GM19438 (cell line): ENCODE results near the gene NELFCD.
"Not testable (repeated sequence)": the region's sequence is repeated elsewhere in the genome, so short reads cannot be mapped to it uniquely, and the experiment has no call there.

Source experiments
- ATAC-seq: cut with Tn5 transposase; IDR thresholded peaks from one replicate; pipeline ENCODE4 v1.9.1; 2021; ENCODE audit warnings: low read depth; ENCODE audit not compliant: unreplicated experiment

Gene NELFCD, protein sequence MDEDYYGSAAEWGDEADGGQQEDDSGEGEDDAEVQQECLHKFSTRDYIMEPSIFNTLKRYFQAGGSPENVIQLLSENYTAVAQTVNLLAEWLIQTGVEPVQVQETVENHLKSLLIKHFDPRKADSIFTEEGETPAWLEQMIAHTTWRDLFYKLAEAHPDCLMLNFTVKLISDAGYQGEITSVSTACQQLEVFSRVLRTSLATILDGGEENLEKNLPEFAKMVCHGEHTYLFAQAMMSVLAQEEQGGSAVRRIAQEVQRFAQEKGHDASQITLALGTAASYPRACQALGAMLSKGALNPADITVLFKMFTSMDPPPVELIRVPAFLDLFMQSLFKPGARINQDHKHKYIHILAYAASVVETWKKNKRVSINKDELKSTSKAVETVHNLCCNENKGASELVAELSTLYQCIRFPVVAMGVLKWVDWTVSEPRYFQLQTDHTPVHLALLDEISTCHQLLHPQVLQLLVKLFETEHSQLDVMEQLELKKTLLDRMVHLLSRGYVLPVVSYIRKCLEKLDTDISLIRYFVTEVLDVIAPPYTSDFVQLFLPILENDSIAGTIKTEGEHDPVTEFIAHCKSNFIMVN

DNA sequence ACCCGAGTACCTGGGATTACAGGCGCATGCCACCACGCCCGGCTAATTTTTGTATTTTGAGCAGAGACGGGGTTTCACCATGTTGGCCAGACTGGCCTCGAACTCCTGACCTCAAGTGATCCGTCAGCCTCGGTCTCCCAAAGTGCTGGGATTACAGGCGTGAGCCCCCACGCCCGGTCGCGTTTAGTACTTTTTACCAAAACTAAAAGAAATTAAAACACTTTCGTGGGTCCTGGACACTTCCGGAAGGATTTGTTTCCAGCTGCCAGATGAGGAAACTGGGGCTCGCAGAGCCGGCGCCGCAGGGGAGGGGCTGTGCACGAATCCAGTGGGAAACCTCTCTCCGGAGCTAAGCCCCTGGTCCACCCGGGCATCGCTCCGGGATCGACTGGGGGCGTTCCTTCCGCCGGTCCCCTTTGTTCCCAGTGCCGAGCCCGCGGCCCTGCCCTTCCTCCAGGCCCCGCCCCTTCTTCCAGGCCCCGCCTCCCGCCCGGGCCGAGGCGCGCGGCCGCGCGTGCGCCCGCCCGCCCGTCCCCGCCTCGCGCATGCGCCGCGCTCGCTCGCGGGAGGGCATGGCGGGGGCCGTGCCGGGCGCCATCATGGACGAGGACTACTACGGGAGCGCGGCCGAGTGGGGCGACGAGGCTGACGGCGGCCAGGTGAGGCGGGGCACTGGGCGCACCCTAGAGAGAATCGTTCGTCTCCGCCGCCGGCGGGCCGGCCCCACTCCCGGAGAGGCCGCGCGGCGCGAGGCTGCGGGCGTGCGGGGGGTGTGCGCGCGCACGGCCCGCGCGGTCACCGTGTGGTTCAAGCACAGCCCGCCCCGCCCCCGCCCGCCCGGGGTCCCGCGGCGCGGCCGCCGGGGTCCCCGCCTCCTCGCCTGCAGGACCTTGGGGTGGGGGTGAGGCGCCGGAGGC is at the start of gene NELFCD:
Gene NELFCD (plus strand): TSS at position 546 of the 917 bp plus-strand sequence. CDS start 54 bp downstream, at position 600.
- peak; percentile 71 for ATAC-seq

DNA sequence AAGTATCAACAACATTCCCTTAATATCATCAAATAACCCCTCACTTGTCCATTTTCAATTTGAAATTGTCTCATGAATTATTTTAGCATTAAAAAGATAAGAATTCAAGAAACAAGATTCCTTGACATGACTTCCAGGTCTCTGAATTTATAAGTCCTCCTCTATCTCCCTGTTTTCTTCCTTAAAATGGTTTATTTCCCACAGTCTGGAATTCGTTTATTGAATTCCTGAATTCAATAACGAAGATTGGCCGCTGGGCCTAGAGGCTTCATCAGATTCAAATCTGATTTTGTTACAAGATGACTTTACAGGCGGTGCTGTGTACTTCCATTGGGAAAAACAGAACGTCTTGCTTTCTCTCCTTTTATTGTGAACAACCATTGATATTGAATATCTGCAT is 48.9 kb upstream of the NELFCD start:
- ATAC-seq: no peak

DNA sequence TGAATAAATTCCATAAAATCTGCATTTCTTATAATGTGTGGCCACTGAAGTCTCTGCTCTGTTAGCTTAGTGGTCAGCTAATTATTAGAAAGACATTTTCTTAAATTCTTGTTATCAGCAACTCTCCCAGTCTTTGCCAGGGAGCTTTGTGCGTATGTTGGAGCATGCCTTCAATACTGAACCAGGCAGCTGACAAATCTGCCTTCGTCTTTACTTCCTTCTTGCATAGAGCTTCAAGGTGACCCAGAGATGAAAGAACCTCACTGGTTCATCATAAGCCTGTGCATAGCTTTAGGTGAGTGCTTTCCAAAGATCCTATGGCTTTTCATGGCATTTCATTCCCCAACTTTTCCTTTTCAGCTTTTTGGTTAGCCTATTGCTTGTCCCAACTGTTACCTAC is 43.0 kb upstream of the NELFCD start:
- no peak for ATAC-seq

DNA sequence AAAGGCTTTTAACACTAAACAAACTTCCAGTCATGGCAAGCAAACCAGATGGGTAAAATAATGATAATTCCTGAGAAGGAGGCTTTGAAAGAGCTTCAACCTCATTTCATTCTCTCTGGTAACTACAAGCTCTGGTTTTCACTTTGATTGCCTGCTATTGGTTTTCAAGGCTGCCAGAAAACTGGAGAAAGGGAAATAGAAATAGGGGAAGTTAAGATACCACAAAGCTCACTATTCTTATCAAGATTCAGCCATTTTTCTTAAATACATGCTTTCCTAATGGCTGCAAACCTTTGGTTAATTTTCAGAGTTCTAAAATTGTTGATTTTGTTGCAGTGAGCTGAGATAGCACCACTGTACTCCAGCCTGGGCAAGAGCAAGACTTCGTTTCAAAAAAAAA is 42.5 kb upstream of the NELFCD start:
- no peak for ATAC-seq

DNA sequence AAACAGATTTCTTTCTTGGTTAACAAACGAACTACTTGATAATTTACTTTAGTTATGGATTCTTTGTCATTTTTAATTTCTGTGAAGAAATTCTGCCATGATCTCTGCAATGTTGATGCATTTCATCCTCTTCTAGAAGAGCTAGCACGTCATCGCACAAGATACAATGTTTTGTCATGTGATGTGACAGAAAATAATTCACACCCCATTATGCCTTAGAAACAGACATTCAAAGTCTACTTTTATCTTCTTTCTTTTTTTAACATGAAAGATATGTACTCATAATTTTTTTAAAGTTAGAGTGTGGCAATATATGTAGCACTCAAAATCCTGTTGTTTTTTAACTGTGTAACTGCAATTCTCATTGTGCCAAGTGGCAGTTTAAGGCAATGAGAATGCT is 39.6 kb upstream of the NELFCD start:
- ATAC-seq: no peak

DNA sequence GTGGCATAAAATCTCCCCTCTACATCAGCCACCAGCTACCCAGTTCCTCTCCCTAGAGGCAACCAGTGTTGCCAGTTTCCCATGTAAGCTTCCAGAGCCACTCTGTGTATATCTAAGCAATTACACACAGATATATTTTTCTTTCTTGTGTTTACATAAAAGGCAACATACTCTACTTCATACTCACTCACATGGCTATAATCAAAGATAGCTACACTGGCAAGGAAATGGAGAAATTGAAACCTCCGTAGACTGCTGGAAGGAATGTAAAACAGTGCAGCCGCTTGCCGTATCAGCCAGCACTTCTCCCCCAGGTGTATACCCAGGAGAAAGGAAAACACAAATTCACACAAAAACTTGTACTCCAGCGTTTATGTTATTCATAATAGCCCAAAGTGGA is 38.5 kb upstream of the NELFCD start:
- no peak for ATAC-seq

DNA sequence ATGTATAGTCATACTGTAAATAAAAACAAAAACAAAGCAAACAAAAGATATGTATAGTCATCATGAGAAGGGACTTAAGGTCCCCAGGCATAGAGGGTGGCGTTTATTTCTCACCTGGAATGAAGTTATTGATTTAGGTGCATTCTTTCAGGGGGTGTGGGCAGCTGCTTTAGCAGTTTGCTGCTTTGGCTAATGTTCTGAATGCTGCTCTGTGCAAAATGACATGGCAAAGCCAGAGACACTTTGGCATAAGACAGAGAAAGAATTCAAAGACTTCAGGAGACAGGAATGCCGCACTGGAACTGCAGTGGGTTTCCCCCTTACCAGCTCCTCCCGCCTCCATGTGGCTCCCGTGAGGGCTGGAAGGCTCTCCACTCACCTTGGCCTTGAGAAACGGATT is 36.4 kb upstream of the NELFCD start:
- ATAC-seq: no peak

DNA sequence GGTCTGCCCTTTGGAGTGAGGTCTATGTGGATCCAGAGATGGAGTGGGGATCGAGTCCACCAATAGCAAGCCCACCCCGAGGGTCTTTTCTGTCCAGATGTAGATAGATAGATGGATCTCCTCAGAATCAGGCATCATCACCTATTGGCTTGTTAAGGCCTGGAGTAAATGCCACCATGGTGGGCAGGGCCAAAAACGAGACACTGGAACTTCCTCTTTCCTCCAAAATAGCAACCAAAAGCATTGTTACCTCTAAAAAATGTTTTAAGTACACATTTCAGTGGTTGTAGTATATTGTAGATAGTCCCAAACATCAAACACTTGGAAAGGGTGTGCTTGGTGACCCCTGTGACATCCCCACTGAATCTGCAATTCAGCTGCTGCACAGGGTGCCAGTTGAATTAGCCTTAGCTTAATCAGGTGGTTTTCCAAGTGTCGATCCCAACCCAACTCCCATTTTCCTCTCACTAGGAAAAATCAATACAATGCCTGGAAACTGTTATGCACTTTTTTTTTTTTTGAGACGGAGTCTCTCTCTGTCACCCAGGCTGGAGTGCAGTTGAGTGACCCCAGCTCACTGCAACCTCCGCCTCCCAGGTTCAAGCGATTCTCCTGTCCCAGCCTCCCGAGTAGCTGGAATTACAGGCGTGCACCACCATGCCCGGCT is 35.0 kb upstream of the NELFCD start:
- ATAC-seq: no peak

DNA sequence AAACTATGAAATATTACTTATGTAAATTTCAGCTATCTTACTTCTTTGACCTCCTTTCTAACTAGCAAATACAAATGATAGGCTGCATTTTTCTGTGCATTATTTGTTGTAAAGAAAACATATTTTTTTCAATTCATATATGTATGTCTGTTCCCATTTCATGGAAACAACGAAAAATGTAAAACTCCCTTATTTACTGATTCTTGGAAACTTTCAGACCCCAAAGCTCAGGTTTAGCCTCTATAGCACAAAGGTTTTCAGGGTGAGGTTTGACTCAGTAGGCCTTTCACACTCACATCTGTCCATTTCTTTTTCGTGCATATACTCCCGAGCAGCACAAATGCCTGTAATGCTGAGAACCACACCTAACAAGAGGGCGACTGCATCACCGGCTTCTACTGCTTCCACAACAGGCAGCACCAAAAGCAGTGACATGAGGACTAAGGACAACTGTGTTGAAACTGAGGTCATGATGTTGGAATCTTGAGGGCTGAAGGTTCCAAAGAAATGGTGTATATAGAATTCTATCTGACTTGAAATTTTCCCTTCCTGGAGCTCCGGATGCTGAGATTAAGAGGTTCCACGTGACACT is 33.2 kb upstream of the NELFCD start:
- not testable (repeated sequence) for ATAC-seq

DNA sequence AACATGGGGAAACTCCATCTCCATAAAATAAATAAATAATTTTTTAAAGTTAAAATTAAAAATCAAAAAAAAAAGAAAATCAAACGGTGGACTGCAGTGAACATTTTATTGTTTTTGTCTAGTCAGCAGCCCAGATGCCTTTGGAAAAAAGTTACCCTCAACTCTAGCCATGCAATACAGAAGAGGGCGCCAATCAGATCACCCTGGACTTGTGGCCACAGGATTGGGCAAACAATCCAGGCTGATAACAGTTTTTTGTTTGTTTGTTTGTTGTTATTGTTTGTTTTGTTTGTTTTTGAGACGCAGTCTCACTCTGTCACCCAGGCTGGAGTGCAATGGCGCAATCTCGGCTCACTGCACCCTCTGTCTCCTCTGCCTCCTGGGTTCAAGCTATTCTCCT is 30.5 kb upstream of the NELFCD start:
- no peak for ATAC-seq

DNA sequence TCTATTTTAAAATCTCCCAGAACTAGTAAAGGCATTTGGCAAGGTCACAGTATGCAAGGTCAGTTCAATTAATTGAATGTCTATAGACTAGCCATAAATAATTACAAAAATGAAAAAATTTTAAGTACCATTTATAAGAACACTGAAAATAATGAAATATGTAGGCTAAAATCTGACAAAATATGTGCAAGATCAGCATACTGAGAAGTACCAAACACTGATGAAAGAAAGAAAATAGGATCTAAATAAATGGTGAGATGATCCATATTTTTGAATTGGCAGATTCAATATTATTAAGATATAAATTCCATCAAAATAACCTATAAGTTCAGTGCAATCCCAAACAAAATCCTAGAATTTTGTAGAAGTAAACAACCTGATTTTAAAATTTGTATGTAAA is 28.0 kb upstream of the NELFCD start:
- no peak for ATAC-seq

DNA sequence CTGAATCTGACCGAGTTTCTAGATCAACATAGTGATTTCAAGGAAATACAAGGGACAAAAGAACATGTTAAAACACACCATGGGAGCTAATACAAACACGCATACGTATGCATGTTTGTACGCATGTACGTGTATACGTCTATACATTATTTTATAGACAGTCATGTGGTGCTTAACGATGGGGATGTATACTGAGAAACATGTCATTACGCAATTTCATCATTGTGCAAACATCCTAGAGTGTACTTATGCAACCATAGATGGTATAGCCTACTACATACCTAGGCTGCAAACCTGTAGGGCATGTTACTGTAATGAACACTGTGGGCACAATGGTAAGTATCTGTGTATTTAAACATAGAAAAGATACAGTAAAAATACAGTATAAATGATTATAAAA is 25.0 kb upstream of the NELFCD start:
- ATAC-seq: no peak

DNA sequence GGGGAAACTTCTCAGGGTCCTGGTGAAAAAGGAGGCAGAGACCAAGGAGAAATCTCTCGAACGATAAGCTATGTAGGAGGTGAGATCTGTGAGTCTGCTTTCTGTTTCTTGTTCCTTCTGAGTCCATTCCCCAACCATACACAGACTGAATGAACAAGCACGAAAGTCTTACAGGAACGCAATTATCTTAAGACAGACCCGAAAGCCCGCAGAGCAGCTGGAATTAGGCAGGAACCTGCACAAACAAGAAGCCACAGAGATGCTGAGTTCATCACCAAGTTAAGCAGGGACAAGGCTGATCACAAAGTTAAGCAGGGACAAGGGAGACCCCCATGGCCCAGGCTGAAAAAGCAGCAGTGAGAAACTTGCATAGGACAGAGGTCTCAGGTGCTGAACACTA is 21.4 kb upstream of the NELFCD start:
- no peak for ATAC-seq

DNA sequence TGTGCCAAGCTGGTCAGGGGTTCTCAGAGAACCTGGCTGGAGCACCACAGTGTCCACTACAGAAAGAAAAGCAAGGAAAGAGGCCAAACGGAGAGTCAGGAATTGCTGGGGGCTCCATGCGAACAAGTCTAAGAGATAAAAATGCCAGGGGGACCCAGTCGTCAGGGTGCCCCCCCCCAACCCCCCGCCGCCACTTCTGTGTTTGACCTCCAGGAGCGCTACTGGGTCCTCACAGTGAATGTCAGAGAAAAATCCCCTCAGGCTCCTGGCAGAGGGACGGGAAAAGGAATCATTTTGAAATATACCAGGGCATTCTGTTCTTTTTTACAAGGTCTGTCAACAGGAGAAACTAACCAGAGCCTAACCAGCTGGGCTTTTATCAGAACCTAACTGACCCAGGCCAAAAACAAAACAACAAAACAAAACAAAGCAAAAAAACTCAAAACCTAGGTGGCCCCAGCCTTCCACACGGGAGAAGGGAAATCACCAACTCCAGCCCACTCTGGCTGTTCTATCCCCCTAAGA is 17.9 kb upstream of the NELFCD start:
- no peak for ATAC-seq

DNA sequence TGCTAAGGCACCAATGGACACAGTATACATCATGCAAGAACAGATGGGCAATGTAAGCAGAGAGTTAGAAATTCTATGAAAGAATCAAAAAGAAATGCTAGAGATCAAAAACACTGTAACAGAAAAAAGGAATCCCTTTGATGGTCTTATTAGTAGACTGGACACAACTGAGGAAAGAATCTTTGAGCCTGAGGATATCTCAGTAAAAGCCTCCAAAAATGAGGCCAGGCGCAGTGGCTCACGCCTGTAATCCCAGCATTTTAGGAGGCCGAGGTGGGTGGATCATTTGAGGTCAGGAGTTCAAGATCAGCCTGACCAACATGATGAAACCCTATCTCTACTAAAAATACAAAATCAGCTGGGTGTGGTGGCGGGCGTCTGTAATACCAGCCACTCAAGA is 17.1 kb upstream of the NELFCD start:
- ATAC-seq: not testable (repeated sequence)

DNA sequence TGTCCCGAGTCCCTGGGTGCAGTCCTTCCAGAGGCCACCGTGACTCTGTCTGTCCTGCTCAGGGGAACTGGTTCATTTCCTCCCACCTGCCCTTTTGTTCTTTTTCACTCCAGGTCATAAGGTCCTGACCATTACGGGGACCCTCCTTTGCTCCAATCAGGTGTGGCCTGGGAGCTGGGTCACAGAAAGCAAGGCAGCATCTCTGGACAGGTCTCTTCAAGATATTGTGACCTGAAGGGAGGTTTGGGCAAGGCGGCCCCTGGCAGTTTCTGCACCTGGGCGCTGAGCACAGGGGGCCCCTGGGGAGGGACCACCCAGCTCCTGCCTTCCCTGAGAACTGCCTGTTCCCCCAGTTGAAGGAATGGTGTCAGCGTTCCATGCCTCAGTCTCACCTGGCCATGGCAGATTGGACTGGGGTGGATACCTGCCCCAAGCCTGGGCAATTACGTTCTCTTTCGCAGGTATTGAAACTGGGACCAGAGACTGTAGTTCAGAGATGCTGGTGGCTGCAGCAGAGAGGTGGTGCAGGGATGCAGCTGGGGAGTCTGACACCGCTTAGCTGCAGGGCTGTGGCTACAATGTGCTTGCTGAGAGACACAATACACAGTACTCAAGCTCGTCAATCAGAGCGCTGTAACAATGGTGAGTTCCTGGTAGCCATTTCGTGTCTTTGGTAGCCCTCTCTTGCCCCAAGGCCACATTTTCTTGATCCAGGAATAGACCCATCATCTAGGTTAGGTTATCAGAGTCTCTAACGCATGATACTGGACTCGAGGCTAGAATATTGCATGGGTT is 15.6 kb upstream of the NELFCD start:
- ATAC-seq: no peak

DNA sequence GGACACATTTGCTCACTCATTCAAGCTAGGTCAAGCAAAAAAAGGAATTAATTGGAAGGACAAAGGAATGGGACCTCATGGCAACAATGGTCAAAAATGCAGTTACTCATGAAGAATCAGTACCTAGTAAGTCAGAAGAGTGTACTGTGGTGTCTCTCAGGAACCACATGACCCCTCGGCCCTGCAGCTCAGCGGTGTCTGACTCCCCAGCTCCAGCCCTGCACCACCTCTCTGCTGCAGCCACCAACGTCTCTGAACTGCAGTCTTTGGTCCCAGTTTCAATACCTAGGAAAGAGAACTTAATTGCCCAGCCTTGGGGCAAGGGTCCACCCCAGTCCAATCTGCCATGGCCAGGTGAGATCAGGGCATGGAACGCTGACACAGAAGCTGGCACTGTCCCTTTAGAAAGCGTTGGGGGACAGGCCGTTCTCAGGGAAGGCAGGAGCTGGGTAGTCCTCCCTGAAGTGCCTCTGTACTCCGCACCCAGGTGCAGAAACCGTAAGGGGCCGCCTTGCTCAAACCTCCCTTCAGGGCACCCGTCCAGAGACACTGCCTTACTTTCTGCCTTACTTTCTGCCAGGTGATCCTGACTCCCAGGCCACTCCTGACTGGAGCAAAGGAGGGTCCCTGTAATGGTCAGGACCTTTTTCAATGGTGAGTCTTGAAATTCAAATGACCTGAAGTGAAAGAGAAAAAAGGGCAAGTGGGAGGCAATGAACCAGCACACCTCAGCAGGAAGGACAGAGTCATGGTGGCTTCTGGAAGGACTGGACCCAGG is 13.2 kb upstream of the NELFCD start:
- ATAC-seq: no peak

DNA sequence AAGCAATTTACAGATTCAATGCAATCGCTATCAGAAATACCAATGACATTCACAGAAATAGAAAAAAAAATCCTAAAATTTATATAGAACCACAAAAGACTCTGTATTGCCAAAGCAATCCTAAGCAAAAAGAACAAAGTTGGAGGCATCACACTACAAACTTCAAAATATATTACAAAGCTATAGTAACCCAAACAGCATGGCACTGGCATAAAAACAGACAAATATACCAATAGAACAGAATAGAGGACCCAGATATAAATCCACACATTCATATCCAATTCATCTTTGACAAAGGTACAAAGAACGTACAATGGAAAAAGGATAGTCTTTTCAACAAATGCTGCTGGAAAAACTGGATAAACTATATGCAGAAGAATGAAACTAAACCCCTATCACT is 11.6 kb upstream of the NELFCD start:
- no peak for ATAC-seq

DNA sequence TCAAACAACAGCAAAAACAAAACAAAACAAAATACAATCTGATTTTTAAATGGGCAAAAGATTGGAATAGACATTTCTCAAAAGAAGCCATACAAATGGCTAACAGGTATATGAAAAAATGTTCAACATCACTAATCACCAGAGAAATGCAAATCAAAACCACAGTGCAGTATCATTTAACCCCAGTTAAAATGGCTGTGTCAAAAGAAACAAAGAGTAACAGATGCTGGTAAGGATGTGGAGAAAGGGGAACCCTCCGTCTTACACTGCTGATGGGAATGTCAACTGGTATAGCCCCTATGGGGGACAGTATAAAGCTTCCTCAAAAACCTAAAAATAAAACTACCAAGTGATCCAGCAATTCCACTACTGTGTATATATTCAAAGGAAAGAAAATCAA is 10.9 kb upstream of the NELFCD start:
- ATAC-seq: no peak
